Measurements from ENCODE around the gene LOXHD1. TPM values are rescaled to one million over a fixed set of nuclear protein-coding genes. Genes with fewer than 3 reads are reported as not detected.
A peak's percentile ranks its signal among the peaks of the same experiment; 100 is the strongest.

The LOXHD1 gene
- total RNA-seq, 1 experiment from 2014 or later: not detected

DNA sequence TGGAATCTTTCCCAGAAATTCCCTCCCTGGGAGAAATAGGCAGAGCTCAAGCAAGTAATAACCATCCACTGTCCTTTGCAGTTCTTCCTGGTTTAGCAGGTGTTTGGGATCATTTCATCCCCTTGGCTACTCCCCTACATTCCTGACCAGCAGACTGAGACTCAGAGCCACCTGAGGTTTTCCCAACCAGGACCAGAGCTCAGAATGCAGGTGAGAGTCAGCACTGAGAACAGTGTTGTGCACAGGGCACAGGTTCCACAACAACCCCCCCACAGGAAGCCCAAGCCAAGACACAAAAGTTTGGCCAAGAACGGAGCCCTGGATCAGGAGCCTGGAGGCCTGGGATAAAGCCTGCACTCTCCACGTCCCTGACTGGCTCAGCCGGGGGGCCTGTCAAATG, 21.0 kb upstream of the LOXHD1 start:
- Histone ChIP-seq H3K27me3 (no peaks in the 10 kb centered on the region), H3K36me3 (no peaks in the 10 kb centered on the region), H3K9me3 (no peaks in the 10 kb centered on the region), H3K4me3 (no peak overlapping the region)
- DNase-seq: no peak

GRCh38 chr18:46677611-46678010, 20.6 kb upstream of the LOXHD1 start:
- Histone ChIP-seq H3K27me3 (no peaks in the 10 kb centered on the region), H3K9me3 (no peaks in the 10 kb centered on the region), H3K4me3 (no peak overlapping the region), H3K36me3 (no peaks in the 10 kb centered on the region)
- peak; percentile 13 for DNase-seq

DNA sequence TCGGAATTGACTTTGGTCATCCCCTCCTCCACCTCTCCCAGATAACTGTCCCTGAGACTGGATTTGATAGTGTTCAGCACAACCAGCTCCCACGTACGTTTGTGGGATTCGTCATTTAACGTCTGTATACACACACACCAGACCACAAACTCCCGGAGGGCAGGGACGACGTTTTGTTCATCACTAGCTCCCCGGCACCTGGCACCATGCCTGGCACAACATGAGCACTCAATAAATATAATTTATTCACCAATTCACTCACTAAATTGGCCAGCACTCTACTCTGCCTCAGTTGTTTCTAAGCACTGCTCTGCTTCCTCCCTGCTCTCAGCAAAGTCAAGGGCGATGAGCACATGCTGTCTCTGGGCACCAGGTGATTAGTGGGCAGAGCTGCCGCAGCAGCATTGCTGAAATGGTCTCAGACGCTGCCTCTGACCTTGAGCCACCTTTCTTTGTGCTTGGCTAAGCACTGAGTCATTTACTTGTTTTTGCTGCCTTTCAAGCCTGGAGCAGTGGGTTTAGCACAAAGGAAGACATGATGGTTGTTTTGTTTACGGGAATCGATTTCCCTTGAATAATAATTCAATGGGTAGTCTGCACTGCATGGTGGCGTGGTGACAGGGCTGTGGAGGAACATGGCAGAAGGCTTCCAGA, 19.3 kb upstream of the LOXHD1 start:
- no peaks in the 10 kb centered on the region for H3K36me3 ChIP-seq
- H3K9me3 ChIP-seq: no peaks in the 10 kb centered on the region
- H3K4me3 ChIP-seq: no peak overlapping the region
- no peaks in the 10 kb centered on the region for H3K27me3 ChIP-seq
- DNase-seq: peak; percentile 31

GRCh38 chr18:46675112-46675511, 18.1 kb upstream of the LOXHD1 start:
- no peak for DNase-seq
- no peaks in the 10 kb centered on the region for H3K27me3 ChIP-seq
- no peak overlapping the region for H3K4me3 ChIP-seq
- no peaks in the 10 kb centered on the region for H3K9me3 ChIP-seq
- no peaks in the 10 kb centered on the region for H3K36me3 ChIP-seq

- DNase-seq: no peak
- Histone ChIP-seq H3K9me3 (no peaks in the 10 kb centered on the region), H3K4me3 (no peak overlapping the region), H3K27me3 (no peaks in the 10 kb centered on the region), H3K36me3 (no peaks in the 10 kb centered on the region)
Measured at GRCh38 chr18:46672062-46672970, 15.3 kb upstream of the LOXHD1 start.

DNA sequence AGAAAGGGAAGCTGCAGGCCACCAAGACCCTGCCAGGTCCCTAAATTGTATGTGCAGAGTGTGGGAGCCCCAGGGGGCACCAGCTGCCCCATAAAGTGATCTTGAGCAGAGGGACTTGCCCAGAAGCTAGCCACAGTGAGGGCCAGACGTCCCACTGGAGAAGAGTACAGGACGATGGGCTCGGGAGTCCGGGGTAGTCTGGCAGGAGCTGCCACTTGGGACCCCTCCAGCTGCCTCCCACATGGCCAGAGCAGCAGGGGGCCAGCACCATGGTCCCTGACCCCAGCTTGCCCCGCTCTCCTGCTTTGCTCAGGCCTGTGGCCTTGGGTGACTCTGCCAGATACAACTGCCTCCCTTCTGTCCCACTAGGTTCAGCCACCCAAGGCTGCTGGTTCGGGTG, 11.7 kb upstream of the LOXHD1 start:
- Histone ChIP-seq H3K4me3 (no peak overlapping the region), H3K9me3 (no peaks in the 10 kb centered on the region), H3K36me3 (no peaks in the 10 kb centered on the region), H3K27me3 (no peaks in the 10 kb centered on the region)
- no peak for DNase-seq

DNA sequence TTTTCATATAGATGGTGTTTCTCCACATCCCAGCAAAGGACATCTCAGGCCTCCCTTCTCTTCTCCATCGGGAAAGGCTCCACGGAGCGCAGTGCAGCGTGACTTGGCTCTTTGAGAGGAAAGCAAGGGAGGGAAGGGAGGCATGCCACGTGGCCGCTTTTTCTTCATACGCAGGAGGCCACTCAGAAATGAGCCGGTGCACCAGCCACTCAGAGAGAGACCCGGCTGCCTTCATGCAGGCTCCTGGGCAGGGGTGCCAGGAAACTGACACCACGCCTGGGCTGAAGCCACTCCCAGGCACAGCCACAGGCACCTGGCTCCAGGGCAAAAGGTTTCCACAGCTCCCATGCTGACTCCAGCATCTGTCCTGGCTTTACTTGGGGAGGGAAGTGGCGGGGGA, 11.1 kb upstream of the LOXHD1 start:
- no peaks in the 10 kb centered on the region for H3K27me3 ChIP-seq
- H3K36me3 ChIP-seq: no peaks in the 10 kb centered on the region
- H3K9me3 ChIP-seq: no peaks in the 10 kb centered on the region
- no peak overlapping the region for H3K4me3 ChIP-seq
- DNase-seq: no peak

DNA sequence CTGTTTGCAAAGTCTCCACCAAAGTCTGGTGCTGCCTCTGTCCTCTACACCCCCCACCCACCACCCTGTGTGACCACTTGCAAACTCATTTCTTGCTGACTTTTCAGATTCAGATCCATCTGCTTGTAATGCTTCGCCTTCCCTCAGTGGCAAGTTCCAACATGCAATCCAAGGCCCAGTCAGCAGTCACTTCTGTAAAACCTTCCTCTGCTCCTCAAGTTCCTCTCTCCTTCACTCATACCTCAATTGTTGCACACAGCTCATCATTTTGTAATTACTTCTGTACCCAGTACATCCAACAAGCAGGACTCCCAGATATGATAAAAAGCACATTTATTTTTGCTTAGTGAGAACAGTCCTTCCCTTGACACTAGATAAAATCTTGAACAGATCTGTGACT, 6.5 kb upstream of the LOXHD1 start:
- H3K36me3 ChIP-seq: no peaks in the 10 kb centered on the region
- no peaks in the 10 kb centered on the region for H3K27me3 ChIP-seq
- DNase-seq: no peak
- H3K4me3 ChIP-seq: no peak overlapping the region
- H3K9me3 ChIP-seq: no peaks in the 10 kb centered on the region

GRCh38 chr18:46660957-46661749, 4.1 kb upstream of the LOXHD1 start:
- Histone ChIP-seq H3K36me3 (no peaks in the 10 kb centered on the region), H3K4me3 (no peak overlapping the region)
- DNase-seq: no peak

GRCh38 chr18:46659484-46659883, 2.5 kb upstream of the LOXHD1 start:
- Histone ChIP-seq H3K4me3 (no peak overlapping the region), H3K36me3 (no peaks in the 10 kb centered on the region), H3K9me3 (no peaks in the 10 kb centered on the region), H3K27me3 (no peaks in the 10 kb centered on the region)
- no peak for DNase-seq

More at GRCh38 chr18:46660957-46661749, 4.1 kb upstream of the LOXHD1 start:
- Histone ChIP-seq H3K27me3 (no peaks in the 10 kb centered on the region), H3K9me3 (no peaks in the 10 kb centered on the region)

DNA sequence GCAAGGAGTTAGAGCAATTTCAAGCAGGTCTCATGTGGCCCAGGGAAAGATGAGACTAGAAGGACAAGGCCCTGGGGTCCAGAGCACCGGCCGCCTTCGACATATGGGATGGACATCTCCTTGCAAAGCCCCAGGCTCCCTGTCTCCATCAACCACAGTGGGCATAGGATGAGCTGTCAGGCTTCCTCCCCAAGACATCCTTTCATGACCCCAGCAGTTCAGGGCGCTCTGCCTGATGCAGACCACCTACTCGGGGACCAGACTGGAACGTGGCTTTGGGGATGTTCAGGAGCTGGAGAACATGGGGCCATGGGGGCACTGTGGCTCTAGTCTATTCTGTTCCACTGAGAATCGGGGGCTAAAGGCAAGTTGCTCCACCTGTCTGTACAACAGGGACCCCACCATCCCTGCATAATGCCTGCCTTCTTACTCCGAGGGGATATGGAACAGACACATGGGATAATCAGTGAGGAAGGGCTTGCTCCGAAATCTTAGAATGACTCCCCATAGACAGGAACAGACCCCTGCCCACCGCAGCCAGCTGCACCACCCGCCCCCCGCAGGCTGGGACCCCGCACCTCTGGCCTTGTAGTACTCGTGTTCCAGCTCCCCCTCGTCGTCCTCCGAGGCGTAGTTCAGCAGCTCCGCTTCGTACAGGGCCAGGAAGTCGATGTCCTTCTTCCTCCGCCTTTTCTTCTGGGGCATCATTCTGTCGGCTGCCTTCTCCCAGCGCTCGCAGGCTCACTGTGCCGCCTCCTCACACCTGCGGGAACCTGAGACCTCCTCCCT, 500 bp downstream of the LOXHD1 start:
- H3K9me3 ChIP-seq: no peaks in the 10 kb centered on the region
- no peak for DNase-seq
- H3K4me3 ChIP-seq: no peak overlapping the region
- no peaks in the 10 kb centered on the region for H3K27me3 ChIP-seq
- H3K36me3 ChIP-seq: no peaks in the 10 kb centered on the region

DNA sequence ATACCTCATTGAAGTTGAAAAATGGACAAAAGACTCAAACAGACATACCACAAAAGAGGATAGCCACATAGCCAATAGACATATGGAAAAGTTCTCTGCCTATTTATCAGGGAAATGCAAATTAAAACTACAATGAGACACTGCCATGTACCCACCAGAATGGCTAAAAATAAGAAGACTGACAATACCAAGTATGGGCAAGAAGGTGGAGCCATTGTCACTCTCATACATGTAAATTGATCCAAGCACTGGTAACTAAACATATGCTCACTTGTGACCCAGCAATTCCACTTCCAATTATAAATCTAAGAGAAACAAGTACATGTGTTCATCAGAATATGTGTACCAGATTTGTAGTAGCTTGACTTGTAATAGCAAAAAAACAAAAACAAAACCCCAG, 4.6 kb downstream of the LOXHD1 start:
- H3K36me3 ChIP-seq: no peaks in the 10 kb centered on the region
- no peak overlapping the region for H3K4me3 ChIP-seq
- H3K27me3 ChIP-seq: no peaks in the 10 kb centered on the region

GRCh38 chr18:46650681-46651080, 6.3 kb downstream of the LOXHD1 start:
- no peaks in the 10 kb centered on the region for H3K9me3 ChIP-seq
- no peaks in the 10 kb centered on the region for H3K27me3 ChIP-seq
- no peak for DNase-seq
- H3K4me3 ChIP-seq: no peak overlapping the region
- H3K36me3 ChIP-seq: no peaks in the 10 kb centered on the region

More for the DNA sequence above, 4.6 kb downstream of the LOXHD1 start:
- DNase-seq: no peak
- H3K9me3 ChIP-seq: no peaks in the 10 kb centered on the region

DNA sequence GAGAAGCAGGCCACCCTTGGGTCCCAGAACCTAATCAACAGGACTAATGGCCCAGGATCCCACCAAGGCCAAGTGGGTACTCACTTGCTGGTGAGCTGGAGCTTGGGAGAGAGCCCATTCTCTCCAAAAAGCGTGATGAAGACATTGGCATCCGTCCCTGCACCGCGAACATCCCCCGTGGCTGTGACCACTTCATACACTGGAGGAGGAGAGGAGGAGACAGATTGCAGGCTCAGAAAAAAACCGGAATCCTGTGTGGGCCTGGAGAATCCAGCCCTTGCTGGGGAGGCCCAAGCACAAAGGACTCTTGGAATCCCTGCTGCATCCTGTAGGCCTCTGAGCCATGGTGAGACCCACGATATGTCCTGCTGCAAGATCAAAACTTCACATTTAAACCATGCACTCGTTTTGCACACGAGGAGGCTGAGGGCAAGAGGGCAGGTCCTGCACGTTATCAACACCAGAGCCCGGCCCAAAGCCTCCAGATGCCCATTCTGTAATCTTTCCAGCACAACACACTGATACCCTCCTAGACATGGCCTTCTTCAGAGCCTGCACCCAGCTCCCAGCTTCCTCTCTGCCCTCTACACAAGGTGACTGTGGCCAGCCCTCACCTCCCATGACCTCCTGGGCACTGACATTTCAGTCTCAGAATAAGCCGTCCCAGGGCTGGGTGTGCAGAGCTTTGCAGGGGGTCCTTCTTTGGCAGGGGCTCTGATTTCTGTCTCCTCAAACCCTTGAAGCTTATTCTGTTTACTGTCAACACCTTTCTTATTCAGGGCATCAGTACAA, 7.8 kb downstream of the LOXHD1 start:
- Histone ChIP-seq H3K27me3 (no peaks in the 10 kb centered on the region), H3K9me3 (no peaks in the 10 kb centered on the region), H3K4me3 (no peak overlapping the region), H3K36me3 (no peaks in the 10 kb centered on the region)
- peak; percentile 39 for DNase-seq

GRCh38 chr18:46646468-46646867, 10.6 kb downstream of the LOXHD1 start:
- H3K36me3 ChIP-seq: no peaks in the 10 kb centered on the region
- H3K9me3 ChIP-seq: no peaks in the 10 kb centered on the region
- DNase-seq: no peak
- no peaks in the 10 kb centered on the region for H3K27me3 ChIP-seq
- H3K4me3 ChIP-seq: no peak overlapping the region

DNA sequence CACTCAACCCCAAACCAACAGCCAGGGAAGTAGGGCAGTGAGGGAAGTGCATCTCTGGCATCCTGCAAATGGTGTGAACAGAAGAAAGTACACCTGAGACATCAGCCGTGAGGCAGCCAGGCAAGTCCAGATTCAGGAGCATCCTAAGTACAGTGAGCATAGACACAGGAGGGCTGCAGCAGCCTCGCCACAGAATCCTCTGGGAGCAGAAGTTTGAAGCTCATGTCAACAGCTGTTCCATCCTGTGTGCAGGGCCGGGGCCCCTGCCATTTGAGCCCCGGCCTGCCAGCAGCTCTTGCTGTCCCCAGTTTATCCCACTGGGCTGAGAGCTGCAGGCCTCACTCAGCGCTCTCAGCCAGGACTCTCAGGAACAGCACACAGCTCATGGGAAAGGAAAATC, 14.5 kb downstream of the LOXHD1 start:
- no peaks in the 10 kb centered on the region for H3K36me3 ChIP-seq
- no peaks in the 10 kb centered on the region for H3K9me3 ChIP-seq
- no peak overlapping the region for H3K4me3 ChIP-seq
- no peaks in the 10 kb centered on the region for H3K27me3 ChIP-seq
- DNase-seq: no peak
